GM12878 (cell line): ENCODE results near the gene CNTN2.

ENCODE experiments used
- ATF7 ChIP-seq: fragments of 450-650 bp; IDR thresholded peaks from 2 replicates; pipeline ENCODE4 v1.6.1; 2016; ENCODE audit warnings: low read depth, mild to moderate bottlenecking
- EP300 ChIP-seq, 2 experiments: fragments of 150-350 bp in 1 of 2; IDR thresholded peaks; 2 replicates each; pipeline ENCODE4 v1.6.1; 2011 to 2012; ENCODE audit warnings: low read depth in 2 of 2, low read length in 2 of 2, borderline replicate concordance in 1 of 2, improper control_type of control experiment in 1 of 2, inconsistent platforms in 1 of 2; ENCODE audit not compliant: control insufficient read depth in 1 of 2
- EZH2 ChIP-seq: IDR thresholded peaks from 2 replicates; pipeline ENCODE4 v1.6.1; 2012; ENCODE audit warnings: low read depth, mild to moderate bottlenecking, control low read depth, inconsistent platforms, low read length, borderline replicate concordance; ENCODE audit not compliant: control insufficient read depth
- FOS ChIP-seq: IDR thresholded peaks from 3 replicates; pipeline ENCODE4 v1.6.1; 2011; ENCODE audit warnings: borderline replicate concordance; ENCODE audit not compliant: insufficient read length; ENCODE audit errors: extremely low read depth
- JUND ChIP-seq: IDR thresholded peaks from 2 replicates; pipeline ENCODE4 v1.6.1; 2012; ENCODE audit warnings: low read depth, mild to moderate bottlenecking, low read length, improper control_type of control experiment, moderate library complexity
- KAT2A ChIP-seq: conservative IDR thresholded peaks from 2 replicates; pipeline ENCODE4 v1.6.1; 2011; ENCODE audit warnings: low read depth, low read length; ENCODE audit not compliant: control insufficient read depth
- SIN3A ChIP-seq: IDR thresholded peaks from 2 replicates; pipeline ENCODE4 v1.6.1; 2012; ENCODE audit warnings: low read depth, low read length, improper control_type of control experiment
- SREBF2 ChIP-seq: IDR thresholded peaks from 2 replicates; pipeline ENCODE4 v1.6.1; 2012; ENCODE audit warnings: mild to moderate bottlenecking, low read length
- STAT3 ChIP-seq: IDR thresholded peaks from 2 replicates; pipeline ENCODE4 v1.6.1; 2011; ENCODE audit warnings: low read depth, low read length, improper control_type of control experiment
- TF ChIP-seq, protein P1 (sequence below), 3 experiments: IDR thresholded peaks in 2 of 3; conservative IDR thresholded peaks in 1 of 3; 2 replicates each; pipeline ENCODE4 v1.5.1; 2011; ENCODE audit warnings: low read depth in 3 of 3, low read length in 3 of 3, mild to moderate bottlenecking in 3 of 3, control low read depth in 2 of 3, moderate library complexity in 2 of 3, inconsistent platforms in 1 of 3, mixed read lengths in 1 of 3; ENCODE audit not compliant: control insufficient read depth in 2 of 3, insufficient read depth in 1 of 3; ENCODE audit errors: extremely low read depth in 1 of 3
- TF ChIP-seq, protein P2 (sequence below): IDR thresholded peaks from 2 replicates; pipeline ENCODE4 v1.6.1; 2012; ENCODE audit warnings: mild to moderate bottlenecking, low read depth, low read length
- TF ChIP-seq, protein P3 (sequence below): IDR thresholded peaks from 2 replicates; pipeline ENCODE4 v1.6.1; 2011; ENCODE audit warnings: low read depth, low read length, improper control_type of control experiment, borderline replicate concordance

DNA sequence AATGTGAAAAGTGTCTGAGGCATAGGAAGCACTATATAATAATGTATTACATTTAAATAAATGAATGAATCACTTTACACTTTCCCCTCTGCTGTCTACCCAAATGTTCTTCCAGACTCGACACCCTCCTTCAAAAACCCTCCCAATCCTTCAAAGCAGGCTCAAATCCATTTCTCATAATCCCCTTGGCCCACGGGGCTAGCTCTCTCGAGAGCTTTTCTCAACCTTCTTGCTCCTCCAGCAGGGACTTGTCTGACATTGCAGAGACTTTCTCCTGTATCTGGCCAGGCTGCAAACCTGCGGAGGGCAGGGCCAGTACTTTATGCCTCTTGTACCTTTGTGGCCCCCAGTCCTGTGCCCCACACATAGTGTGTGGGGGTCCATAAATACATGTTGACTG is 14.1 kb upstream of the CNTN2 start:
- TF ChIP-seq, protein P1, sequence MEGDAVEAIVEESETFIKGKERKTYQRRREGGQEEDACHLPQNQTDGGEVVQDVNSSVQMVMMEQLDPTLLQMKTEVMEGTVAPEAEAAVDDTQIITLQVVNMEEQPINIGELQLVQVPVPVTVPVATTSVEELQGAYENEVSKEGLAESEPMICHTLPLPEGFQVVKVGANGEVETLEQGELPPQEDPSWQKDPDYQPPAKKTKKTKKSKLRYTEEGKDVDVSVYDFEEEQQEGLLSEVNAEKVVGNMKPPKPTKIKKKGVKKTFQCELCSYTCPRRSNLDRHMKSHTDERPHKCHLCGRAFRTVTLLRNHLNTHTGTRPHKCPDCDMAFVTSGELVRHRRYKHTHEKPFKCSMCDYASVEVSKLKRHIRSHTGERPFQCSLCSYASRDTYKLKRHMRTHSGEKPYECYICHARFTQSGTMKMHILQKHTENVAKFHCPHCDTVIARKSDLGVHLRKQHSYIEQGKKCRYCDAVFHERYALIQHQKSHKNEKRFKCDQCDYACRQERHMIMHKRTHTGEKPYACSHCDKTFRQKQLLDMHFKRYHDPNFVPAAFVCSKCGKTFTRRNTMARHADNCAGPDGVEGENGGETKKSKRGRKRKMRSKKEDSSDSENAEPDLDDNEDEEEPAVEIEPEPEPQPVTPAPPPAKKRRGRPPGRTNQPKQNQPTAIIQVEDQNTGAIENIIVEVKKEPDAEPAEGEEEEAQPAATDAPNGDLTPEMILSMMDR (IDR thresholded peaks at IDR 0.05 in 2 of 3, conservative IDR thresholded peaks at IDR 0.05 in 1 of 3; ENCODE audit: control insufficient read depth in 2 of 3, extremely low read depth in 1 of 3, insufficient read depth in 1 of 3, low read depth in 3 of 3, low read length in 3 of 3) = no peak
- TF ChIP-seq, protein P2, sequence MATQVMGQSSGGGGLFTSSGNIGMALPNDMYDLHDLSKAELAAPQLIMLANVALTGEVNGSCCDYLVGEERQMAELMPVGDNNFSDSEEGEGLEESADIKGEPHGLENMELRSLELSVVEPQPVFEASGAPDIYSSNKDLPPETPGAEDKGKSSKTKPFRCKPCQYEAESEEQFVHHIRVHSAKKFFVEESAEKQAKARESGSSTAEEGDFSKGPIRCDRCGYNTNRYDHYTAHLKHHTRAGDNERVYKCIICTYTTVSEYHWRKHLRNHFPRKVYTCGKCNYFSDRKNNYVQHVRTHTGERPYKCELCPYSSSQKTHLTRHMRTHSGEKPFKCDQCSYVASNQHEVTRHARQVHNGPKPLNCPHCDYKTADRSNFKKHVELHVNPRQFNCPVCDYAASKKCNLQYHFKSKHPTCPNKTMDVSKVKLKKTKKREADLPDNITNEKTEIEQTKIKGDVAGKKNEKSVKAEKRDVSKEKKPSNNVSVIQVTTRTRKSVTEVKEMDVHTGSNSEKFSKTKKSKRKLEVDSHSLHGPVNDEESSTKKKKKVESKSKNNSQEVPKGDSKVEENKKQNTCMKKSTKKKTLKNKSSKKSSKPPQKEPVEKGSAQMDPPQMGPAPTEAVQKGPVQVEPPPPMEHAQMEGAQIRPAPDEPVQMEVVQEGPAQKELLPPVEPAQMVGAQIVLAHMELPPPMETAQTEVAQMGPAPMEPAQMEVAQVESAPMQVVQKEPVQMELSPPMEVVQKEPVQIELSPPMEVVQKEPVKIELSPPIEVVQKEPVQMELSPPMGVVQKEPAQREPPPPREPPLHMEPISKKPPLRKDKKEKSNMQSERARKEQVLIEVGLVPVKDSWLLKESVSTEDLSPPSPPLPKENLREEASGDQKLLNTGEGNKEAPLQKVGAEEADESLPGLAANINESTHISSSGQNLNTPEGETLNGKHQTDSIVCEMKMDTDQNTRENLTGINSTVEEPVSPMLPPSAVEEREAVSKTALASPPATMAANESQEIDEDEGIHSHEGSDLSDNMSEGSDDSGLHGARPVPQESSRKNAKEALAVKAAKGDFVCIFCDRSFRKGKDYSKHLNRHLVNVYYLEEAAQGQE = no peak
- TF ChIP-seq SIN3A = no peak
- TF ChIP-seq EP300 (IDR thresholded peaks at IDR 0.05; ENCODE audit: borderline replicate concordance in 1 of 2, control insufficient read depth in 1 of 2, low read depth in 2 of 2, low read length in 2 of 2) = no peak
- no peak for TF ChIP-seq JUND
- no peak for TF ChIP-seq STAT3
- TF ChIP-seq, protein P3, sequence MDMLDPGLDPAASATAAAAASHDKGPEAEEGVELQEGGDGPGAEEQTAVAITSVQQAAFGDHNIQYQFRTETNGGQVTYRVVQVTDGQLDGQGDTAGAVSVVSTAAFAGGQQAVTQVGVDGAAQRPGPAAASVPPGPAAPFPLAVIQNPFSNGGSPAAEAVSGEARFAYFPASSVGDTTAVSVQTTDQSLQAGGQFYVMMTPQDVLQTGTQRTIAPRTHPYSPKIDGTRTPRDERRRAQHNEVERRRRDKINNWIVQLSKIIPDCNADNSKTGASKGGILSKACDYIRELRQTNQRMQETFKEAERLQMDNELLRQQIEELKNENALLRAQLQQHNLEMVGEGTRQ = no peak
- no peak for TF ChIP-seq KAT2A
- TF ChIP-seq EZH2 = no peak
- no peak for TF ChIP-seq FOS
- no peak for TF ChIP-seq SREBF2
- no peak for TF ChIP-seq ATF7
